ENCODE measurements around the gene DTX4.
"Not testable (repeated sequence)": the region's sequence is repeated elsewhere in the genome, so short reads cannot be mapped to it uniquely, and the experiment has no call there.

Gene DTX4

GRCh38 chr11:59171508-59172322, at the start of gene DTX4:
Gene DTX4, plus strand, starts transcription at chr11:59172132. Its CDS starts 464 bp downstream, at chr11:59172596.
- peak within 1 kb of the TSS; percentile 79 for H3K9ac ChIP-seq

DNA sequence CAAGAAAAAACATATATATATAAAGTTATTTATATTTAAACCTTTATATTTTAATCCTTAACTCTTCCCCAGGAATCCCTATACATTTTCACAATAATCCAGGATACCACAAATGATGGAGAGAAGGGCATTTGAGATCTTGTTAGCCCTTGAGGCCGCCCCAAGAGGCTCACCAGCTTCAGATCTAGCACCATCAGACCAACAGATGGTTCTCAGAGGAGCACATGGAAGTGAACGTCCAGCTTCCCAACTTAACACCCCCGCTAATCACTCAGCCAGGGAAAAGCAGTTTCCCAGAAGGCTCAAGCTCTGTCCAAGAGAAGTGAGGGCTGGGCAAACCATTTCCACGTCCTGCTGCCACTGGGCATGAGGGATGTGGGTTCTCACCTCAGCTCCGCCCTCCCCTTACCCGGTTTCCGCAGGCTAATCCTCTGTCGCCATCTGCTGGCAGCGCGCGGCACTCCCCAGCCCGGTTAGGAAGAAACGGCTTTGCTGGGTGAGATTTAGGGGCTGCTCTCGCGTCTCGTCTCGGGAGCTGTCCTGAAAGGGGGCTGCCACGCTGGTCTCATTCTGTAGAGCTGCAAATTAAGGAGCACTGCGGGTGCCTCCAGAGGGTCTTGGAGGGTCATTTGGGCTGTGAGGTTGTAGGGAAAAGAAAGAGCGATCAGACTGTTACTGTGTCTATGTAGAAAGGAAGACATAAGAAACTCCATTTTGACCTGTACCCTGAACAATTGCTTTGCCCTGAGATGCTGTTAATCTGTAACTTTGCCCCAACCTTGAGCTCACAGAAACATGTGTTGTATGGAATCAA, 36.1 kb upstream of the DTX4 start:
- no peak for TF ChIP-seq Cebpa-rat (IDR thresholded peaks at IDR 0.05)
- Histone ChIP-seq H3K27ac (peak overlapping the region; percentile 30; the same call in 1 of the 2 replicates), H3K9ac (peak overlapping the region; percentile 70), H3K9me3 (peaks cover 26% of the 10 kb centered on the region), H4K20me1 (no peaks in the 10 kb centered on the region), H3K36me3 (peaks cover 49% of the 10 kb centered on the region), H3K4me2 (peak overlapping the region; percentile 65), H3K4me1 (peaks cover 13% of the 10 kb centered on the region; the same call in 1 of the 2 replicates), H3K27me3 (no peaks in the 10 kb centered on the region), H3K4me3 (no peak overlapping the region)

More at GRCh38 chr11:59171508-59172322, at the start of gene DTX4:
- H3K9me3 ChIP-seq = no peaks in the 10 kb centered on the region
- peak within 1 kb of the TSS; percentile 77; the same call in 1 of the 2 replicates for H3K27ac ChIP-seq
- TF ChIP-seq Cebpa-rat (IDR thresholded peaks at IDR 0.05) = no peak
- peaks cover 32% of the 10 kb centered on the region for H3K4me1 ChIP-seq
- peaks cover 15% of the 10 kb centered on the region; the same call in 1 of the 2 replicates for H4K20me1 ChIP-seq
- peak within 1 kb of the TSS; percentile 80 for H3K4me3 ChIP-seq
- H3K4me2 ChIP-seq = peak within 1 kb of the TSS; percentile 99
- peaks cover 28% of the 10 kb centered on the region for H3K27me3 ChIP-seq
- H3K36me3 ChIP-seq = no peaks in the 10 kb centered on the region

GRCh38 chr11:59136551-59136950, 35.4 kb upstream of the DTX4 start:
- H3K9ac ChIP-seq = peak overlapping the region; percentile 70; the same call in 1 of the 2 replicates

GRCh38 chr11:59137190-59137589, 34.7 kb upstream of the DTX4 start:
- peaks cover 12% of the 10 kb centered on the region for H3K9me3 ChIP-seq
- peaks cover 25% of the 10 kb centered on the region for H3K4me1 ChIP-seq
- no peak for TF ChIP-seq Cebpa-rat (IDR thresholded peaks at IDR 0.05)
- H3K4me3 ChIP-seq = no peak overlapping the region
- H4K20me1 ChIP-seq = no peaks in the 10 kb centered on the region
- H3K9ac ChIP-seq = no peak overlapping the region
- no peak overlapping the region for H3K27ac ChIP-seq
- H3K27me3 ChIP-seq = no peaks in the 10 kb centered on the region
- peaks cover 36% of the 10 kb centered on the region for H3K36me3 ChIP-seq
- no peak overlapping the region for H3K4me2 ChIP-seq

More at GRCh38 chr11:59136551-59136950, 35.4 kb upstream of the DTX4 start:
- peak overlapping the region; percentile 65; the same call in 1 of the 2 replicates for H3K4me2 ChIP-seq
- peaks cover 20% of the 10 kb centered on the region for H3K4me1 ChIP-seq
- H3K9me3 ChIP-seq = peaks cover 19% of the 10 kb centered on the region
- not testable (repeated sequence) for H3K4me3 ChIP-seq, H3K27ac ChIP-seq, H3K27me3 ChIP-seq, H4K20me1 ChIP-seq
- peaks cover 42% of the 10 kb centered on the region for H3K36me3 ChIP-seq

DNA sequence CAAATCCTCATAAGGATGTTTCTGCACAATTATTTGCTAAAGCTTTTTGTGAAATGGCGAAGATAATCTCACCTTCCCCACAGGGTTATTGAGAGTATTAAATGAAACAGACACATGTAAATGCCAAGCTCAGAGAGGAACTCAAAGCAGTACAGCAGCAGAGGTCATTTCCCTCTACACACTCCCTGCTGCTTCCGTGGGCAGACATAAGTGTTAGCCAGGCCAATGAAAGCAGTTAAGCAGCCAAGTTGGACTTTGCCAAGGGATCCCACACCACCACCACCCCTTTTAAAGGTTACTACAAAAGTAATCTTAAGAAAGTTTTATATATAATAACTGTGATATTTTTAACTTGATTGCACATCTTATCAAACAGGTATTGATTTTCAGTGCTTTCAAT, 33.3 kb upstream of the DTX4 start:
- H3K4me3 ChIP-seq = no peak overlapping the region
- no peaks in the 10 kb centered on the region for H3K9me3 ChIP-seq
- peaks cover 32% of the 10 kb centered on the region for H3K4me1 ChIP-seq
- no peak overlapping the region for H3K4me2 ChIP-seq
- H3K27me3 ChIP-seq = no peaks in the 10 kb centered on the region
- no peak overlapping the region for H3K27ac ChIP-seq
- no peaks in the 10 kb centered on the region for H4K20me1 ChIP-seq
- peaks cover 21% of the 10 kb centered on the region; the same call in 1 of the 2 replicates for H3K36me3 ChIP-seq
- H3K9ac ChIP-seq = no peak overlapping the region
- TF ChIP-seq Cebpa-rat (IDR thresholded peaks at IDR 0.05) = no peak

DNA sequence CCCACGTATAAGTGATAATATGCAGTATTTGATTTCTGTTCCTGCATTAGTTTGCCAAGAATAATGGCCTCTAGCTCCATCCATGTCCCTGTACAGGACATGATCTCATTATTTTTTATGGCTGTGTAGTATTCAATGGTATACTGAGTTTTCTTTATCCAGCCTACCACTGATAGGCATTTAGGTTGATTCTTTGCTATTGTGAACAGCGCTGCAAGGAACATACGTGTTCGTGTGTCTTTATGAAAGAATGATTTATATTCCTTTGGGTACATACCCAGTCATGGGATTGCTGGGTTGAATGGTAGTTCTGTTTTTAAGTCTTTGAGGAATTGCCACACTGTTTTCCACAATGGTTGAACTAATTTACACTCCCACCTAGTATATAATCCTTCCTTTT, 30.7 kb upstream of the DTX4 start:
- Histone ChIP-seq H3K4me1 (peaks cover 47% of the 10 kb centered on the region), H3K27me3 (no peaks in the 10 kb centered on the region), H3K9ac (0 out of 2 replicates have a peak overlapping the region, but pooled peaks have one; percentile 87), H3K36me3 (0 out of 2 replicates have a peak, but pooled peaks cover 8% of the 10 kb centered on the region), H3K27ac (no peak overlapping the region), H3K4me2 (peak overlapping the region; percentile 95), H3K4me3 (no peak overlapping the region; the same call in 1 of the 2 replicates), H3K9me3 (no peaks in the 10 kb centered on the region), H4K20me1 (peaks cover 5% of the 10 kb centered on the region; the same call in 1 of the 2 replicates)
- TF ChIP-seq Cebpa-rat (IDR thresholded peaks at IDR 0.05) = no peak

- Histone ChIP-seq H4K20me1 (peaks cover 5% of the 10 kb centered on the region; the same call in 1 of the 2 replicates), H3K9ac (peak overlapping the region; percentile 87), H3K27ac (peak overlapping the region; percentile 84), H3K4me1 (peaks cover 49% of the 10 kb centered on the region), H3K36me3 (0 out of 2 replicates have a peak, but pooled peaks cover 8% of the 10 kb centered on the region), H3K4me3 (peak overlapping the region; percentile 79), H3K27me3 (no peaks in the 10 kb centered on the region), H3K4me2 (peak overlapping the region; percentile 95), H3K9me3 (no peaks in the 10 kb centered on the region)
- no peak for TF ChIP-seq Cebpa-rat (IDR thresholded peaks at IDR 0.05)
Measured at GRCh38 chr11:59141673-59142460, 30.1 kb upstream of the DTX4 start.

- Histone ChIP-seq H3K9ac (peak within 1 kb of the TSS; percentile 87), H3K36me3 (peaks cover 5% of the 10 kb centered on the region; the same call in 1 of the 2 replicates), H3K27me3 (no peaks in the 10 kb centered on the region), H3K4me1 (peaks cover 58% of the 10 kb centered on the region), H4K20me1 (peaks cover 5% of the 10 kb centered on the region; the same call in 1 of the 2 replicates), H3K27ac (peak within 1 kb of the TSS; percentile 84), H3K4me2 (peak within 1 kb of the TSS; percentile 95), H3K4me3 (peak within 1 kb of the TSS; percentile 79), H3K9me3 (no peaks in the 10 kb centered on the region)
- TF ChIP-seq Cebpa-rat (IDR thresholded peaks at IDR 0.05) = no peak
Measured at GRCh38 chr11:59142530-59143507, 29.1 kb upstream of the DTX4 start, which contains the start of gene FAM111A. Gene FAM111A, plus strand, starts transcription at chr11:59142856. Its CDS starts 6,017 bp downstream, at chr11:59148873.
